ENCODE results near the gene RIN3.

Gene RIN3

DNA sequence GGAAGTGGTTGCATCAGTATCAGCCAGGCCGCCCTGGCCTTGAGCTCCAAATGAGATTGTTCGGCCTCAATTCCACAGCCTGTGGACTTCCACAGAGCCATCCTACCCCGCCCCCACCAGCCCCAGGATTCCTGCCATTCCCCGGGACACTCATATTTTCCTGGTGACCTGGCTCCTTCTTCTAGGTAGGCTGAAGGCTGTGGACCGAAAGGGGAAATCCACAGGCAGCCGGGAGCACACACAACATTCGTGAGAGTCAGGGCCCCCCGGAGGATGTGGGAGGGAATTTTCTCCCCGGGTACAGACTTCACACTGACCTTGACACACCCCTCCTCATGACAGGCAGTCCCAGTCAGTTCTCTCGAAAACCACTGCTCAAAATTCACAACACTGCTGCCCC lies 39.9 kb downstream of the RIN3 start:
- no peak for DNase-seq (ENCODE audit: low read depth in 1 of 2, low spot score in 1 of 2)

DNA sequence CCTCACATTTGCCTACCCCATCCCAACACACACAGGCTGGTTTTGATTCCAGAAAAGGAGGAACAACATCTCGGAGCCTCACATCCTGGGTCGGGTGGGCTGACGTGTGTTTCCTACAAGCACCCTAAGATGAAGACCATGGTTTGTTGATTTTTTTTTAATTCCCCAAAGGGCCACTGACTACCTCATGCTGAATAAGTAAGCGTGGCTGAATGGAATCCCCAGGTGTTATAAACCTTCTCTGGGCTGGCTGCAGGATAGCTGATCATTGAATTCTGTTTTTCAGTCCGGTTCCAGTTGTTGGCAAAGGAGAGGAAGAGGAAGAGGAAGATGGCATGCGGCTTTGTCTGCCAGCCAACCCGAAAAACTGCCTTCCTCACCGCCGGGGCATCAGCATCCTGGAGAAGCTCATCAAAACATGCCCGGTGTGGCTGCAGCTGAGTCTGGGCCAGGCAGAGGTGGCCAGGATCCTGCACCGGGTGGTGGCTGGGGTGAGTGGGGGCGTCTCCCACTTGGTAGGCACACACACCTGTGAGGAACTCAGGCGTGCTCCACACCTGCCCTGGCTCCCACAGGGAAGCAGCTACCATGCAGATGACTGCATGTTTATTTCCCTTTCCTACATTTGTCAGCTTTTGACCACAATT lies 42.0 kb downstream of the RIN3 start:
- no peak for DNase-seq (ENCODE audit: low read depth in 1 of 2, low spot score in 1 of 2)

DNA sequence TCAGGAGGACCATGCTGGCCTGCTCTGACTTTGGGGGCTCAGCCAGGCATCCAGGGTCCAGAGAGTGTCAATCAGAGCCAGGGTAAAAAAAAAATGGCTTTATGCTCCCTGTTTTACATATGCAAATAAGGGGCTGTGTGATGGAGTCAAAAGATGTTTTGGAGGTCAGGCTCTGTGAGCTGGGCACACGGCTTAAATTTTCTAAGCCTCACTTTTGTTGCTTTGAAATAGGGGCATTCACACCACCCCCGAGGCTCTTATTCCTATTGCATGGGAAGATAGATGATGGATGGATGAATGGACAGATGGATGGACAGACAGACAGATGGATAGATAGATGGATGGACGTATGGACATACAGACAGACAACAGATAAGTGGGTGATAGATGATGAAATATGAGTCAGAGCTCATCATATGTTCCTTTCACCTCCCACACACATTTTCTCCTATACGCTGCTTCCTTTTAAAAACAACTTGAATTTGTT lies 42.7 kb downstream of the RIN3 start:
- DNase-seq (ENCODE audit: low read depth in 1 of 2, low spot score in 1 of 2): no peak

DNA sequence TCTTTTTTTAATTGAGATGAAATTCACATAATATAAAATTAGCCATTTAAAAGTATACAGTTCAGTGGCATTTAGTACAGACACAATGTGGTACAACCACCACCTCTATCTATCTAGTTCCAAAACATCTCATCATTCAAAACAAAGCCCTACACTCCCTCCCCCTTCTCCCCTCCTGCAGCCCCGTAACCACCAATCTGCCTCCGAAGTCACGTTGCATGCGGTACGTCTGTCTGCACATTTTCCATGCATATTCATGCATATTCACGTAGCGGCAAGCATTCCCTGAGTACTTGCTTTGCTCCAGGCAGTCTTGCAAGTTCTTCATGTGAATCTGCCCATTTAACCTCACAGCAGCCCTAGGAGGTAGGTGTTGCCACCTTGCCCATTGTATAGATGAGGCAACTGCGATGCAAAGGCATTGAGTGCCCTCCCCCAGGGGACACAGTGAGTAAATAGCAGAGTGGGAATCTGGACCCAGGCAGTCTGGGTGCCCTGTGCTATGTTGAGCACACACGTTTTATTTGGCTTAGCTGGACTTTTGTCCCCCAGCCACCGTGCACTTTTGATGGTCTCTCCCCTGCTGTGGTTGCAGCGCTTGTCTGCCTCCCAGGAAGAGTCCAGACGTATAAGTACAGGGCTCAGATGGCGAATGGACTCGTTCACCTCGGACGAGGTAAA lies 43.4 kb downstream of the RIN3 start:
- no peak for DNase-seq (ENCODE audit: low read depth in 1 of 2, low spot score in 1 of 2)

DNA sequence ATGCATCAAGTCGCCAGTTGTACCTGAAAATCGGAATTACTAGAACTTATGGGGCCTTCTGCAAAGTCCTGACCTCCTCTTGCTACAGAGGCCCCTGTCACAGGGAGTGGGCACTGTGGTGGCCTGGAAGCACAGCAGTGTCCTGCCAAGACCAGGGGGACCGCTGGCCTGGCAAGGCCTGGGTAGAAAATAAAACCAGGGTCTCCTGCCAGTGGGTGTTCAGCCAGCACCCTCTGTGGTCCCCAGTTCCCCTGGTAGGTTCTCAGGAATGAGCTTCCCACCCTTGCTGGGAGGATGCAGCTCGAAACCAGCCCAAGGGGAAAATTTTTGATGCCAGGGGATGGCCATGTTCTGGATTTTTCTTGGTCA lies 43.9 kb downstream of the RIN3 start:
- no peak for DNase-seq (ENCODE audit: low read depth in 1 of 2, low spot score in 1 of 2)

DNA sequence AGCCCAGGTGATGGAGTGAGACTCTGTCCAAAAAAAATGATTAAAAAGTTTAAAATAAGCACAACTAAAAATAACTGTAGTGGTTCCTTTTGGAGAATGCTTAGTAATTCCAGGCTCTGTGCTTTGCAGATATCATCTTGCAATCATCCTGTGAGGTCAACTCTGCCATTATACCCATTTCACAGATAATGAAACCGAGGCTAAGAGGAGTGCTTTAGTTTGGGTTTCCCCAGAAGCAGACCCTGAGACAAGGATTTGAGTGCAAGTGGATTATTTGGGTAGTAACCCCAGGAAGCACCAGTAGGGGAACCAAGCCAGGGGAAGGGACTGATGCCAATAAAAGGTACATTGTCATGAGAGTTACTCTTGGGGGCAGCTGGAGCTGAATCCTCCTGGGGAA lies 44.7 kb downstream of the RIN3 start:
- no peak for DNase-seq (ENCODE audit: low read depth in 1 of 2, low spot score in 1 of 2)

DNA sequence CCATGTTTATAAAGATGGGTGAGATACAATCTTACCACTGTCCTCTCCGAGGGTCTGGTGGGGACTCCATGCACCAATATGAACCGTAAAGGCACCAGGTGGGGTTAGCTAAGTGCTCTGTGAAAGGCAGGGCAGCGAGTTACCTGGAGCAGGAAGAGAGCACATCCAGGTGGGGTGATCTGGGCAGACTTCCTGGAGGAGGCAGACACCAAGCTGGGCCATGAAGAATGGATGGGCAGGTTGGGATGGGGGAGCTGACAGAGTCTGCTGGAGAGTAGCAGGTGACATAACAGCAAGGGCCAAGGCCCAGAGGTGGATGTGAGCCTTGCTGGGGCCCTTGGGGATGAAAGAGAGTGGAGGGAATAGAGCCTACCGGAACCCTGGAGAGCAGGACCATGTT lies 45.9 kb downstream of the RIN3 start:
- no peak for DNase-seq (ENCODE audit: low read depth in 1 of 2, low spot score in 1 of 2)

DNA sequence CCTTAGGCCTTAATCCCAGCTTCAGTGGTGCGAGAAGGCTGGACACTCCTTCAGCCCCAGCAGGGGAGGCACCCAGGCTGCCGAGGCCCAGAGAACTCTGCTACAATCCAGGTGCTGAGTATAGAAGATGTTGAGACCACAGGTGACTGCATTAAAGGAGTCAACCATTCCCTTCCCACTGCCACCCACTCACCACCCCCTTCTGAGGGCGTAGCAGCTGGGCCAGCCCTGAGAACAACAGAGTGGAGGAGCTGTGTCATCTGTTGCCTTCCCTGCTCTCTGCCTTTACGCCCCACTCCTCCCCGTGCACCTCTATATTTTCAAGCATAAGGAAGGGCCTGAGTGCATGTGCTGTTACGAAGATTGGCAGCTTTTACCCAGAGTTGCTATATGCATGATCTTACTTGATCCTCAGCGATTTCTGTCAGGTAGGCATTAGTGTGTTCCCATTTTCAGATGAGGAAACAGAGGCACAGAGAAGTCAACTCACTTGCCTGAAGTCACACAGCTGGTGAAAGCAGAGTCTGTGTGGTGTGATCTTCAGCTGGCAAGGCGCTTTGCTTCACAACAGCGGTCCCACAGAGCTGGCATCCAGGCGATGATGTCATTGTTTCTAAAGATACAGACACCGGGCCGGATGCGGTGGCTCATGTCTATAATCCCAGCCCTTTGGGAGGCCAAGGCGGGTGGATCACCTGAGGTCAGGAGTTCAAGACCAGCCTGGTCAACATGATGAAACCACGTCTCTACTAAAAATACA lies 46.7 kb downstream of the RIN3 start:
- DNase-seq (ENCODE audit: low read depth in 1 of 2, low spot score in 1 of 2): no peak

DNA sequence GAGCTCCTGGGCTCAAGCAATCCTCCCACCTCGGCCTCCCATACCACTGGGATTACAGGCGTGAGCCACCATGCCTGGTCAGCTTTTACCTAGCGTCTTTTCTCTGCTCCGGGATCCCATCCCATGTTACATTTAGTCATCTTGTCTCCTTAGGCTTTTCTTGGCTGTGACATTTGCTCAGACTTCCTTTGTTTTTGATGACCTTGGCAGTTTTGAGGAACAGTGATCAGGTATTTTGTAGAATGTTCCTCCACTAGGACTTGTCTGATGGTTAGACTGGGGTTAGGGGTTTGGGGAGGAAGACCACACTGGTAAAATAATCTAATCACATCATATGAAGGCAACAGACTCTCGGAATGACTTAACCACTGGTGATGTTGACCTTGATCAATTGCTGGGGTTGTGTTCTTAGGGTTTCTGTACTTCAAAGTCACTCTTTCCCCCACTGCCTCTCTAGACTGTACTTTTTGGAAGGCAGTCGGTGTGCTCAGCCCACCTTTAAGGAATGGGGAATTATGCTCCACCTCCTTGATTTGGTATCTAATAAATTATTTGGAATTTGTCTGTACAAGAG lies 48.4 kb downstream of the RIN3 start:
- DNase-seq (ENCODE audit: low read depth in 1 of 2, low spot score in 1 of 2): no peak

DNA sequence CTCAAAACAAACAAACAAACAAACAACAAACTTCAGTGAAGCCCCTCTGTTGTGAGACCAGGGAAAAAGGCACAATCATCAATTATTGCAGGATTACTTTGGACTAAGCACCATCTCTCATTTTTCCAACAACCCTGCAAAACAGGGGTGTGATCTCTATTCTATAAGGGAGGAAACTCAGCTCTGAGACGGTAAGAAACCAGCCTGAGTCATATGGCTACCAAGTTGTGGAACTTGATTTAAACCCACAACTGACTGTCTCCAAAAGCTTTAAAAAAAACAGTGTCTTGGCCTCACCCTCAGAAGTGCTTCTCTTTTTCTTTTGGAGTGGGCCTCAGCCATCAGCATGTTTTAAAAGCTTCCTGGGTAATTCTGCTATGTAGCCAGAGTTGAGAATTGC lies 49.8 kb downstream of the RIN3 start:
- no peak for DNase-seq (ENCODE audit: low read depth in 1 of 2, low spot score in 1 of 2)

DNA sequence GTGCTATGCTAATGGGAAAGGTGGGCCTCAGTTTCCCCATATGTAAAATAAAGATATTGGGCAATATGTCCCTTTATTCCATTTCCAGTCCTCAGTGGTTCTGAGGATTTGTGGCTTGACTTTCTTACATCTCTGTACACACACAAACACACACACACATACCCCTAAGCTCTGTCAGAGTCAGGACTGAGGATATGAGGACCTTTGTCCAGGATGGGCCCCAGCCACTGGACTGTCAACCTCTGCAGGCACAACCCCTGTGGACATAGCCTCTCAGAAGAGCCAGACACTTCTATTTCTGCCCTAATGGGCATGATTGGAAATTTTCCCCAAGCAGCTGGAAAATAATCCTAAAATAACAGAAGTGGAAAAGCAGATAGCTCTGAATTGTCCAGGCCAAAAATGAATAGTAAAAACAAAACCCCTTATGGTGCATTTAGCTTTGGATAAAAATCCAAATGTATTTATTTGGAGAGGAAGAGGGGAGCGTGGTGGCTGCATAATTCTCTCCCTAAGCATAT lies 50.2 kb downstream of the RIN3 start:
- DNase-seq (ENCODE audit: low read depth in 1 of 2, low spot score in 1 of 2): no peak

DNA sequence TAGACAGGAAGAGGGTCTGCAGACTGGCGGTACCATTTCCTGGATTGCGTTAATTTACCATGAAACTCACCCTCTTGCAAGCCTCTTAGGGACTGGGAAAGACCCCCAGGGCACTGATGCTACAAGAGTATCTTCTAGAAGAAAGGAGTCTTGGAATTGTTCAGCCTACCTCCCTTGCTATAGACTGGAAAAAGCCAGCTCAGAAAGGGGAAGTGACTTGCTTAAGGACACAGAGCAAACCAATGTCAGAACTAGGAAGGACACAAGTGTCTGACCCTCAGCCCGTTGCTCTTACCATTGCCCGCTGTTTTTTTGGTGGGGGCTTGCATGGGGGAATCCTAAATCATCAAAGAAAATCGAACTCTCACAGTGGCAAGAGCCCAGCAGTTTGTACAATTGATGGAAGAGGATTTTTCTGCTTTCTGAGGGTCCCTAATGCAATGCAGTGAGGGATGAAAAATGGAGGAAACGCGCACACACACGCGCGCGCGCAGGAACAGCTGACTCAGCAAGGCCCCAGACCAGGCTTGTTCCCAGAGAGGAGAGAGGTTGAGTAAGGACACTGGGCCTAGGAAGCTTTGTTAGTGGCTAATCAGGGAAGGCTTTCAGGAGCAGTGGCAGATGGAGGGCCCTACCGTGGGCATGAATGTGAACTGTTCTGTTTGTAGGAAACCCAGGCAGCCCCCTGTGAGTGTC lies 50.9 kb downstream of the RIN3 start:
- DNase-seq (ENCODE audit: low read depth in 1 of 2, low spot score in 1 of 2): no peak

DNA sequence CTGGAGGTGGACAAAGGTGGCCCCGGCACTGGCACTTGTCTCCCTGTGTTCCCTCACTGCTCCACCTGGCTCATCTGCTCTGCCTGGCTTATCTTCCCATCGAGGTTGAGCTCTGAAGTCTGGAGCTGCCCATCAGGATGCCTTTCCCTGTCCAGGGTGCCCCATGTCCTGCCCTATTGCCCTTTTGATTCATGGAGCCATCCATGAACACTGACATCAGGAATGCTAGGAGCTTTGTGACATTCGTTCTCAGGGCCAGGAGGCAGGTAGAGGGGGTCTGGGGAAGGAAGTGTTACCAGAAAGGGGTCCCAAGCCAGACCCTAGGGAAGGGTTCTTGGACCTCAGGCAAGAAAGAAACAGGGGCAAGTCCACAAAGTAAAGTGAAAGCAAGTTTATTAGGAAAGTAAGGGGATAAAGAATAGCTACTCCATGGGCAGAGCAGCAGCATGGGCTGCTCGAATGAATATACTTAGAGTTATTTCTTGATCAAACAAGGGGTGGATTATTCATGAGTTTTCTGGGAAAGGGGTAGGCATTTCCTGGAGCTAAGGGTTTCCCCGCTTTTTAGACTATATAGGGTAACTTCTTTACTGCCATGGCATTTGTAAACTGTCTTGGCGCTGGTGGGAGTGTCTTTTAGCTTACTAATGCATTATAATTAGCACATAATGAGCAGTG lies 51.6 kb downstream of the RIN3 start:
- no peak for DNase-seq (ENCODE audit: low read depth in 1 of 2, low spot score in 1 of 2)

DNA sequence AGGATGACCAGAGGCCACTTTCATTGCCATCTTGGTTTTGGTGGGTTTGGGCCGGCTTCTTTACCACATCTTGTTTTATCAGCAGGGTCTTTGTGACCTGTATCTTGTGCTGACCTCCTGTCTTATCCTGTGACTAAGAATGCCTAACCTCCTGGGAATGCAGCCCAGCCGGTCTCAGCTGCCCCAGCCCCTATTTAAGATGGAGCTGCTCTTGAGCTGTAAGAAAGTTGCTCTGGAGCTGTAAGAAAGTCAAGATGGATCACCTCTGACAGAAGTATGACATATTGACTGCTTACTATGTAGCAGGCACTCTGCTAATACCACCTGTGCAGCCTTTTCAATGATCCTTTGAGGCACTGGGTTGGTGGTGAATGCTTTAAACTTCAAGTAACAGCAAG lies 52.1 kb downstream of the RIN3 start:
- DNase-seq (ENCODE audit: low read depth in 1 of 2, low spot score in 1 of 2): no peak

DNA sequence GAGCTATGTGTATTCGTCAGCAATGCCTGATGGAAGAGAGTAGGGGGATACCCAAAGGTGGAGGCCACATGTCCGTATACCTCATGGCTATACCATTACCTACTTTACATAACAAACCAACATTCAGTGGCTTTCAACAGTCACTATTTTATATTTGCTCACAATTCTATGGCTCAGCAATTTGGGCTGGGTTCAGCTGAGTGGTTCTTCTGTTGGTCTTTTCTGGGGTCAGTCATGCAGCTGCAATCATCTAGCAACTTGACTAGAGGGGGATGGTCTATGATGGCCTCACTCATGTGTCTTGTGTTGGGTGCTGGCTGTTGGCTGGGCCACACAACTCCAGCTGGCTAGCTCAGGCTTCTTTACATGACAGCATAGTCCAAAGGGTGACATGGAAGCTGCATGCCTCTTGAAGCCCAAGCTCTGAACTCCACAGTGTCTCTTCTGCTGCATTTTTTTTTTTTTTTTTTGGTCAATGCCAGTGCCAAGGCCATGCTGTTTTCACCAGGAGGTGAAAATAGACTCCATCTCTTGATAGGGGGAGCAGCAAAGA lies 53.7 kb downstream of the RIN3 start:
- no peak for DNase-seq (ENCODE audit: low read depth in 1 of 2, low spot score in 1 of 2)

DNA sequence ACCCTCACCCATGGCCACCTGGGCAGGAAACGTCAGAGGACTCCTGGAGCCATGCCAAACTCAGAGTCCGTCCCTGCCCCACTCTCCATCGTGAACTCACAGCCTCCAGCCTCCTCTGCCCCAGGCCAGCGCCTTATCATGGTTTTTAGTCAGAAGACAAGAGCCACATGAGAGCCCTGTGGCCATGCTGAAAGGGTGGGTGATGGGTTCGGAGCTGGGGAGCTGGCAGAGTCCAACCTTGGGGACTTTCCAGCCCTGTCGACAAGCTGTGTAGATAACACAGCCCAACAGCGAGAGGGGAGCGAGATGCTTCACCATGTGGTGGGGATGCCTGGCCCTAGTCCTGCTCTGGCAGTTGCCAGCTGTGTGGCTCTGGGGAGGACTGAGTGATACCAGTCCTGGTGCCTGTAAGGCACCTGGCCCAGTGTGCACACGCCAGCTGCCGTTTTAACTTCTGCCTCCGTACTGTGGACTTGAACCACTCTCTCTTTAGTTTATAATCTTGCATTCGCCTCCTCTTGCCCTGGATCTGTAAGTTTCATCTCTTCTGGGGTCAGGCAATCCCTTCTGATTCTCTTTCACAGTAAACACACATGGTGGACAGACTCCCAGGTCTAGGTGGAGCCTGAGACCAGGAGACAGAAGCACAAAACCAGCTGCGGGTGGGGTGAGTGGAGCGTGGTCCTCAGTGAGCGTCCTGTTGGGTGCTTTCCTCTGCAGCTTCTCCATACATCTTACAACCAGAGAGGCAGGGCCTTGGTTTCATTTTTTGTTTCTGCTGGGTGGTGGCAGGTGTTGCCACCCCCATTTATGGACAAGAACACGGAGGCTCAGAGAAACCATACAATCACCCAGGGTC lies 55.3 kb downstream of the RIN3 start:
- no peak for DNase-seq (ENCODE audit: low read depth in 1 of 2, low spot score in 1 of 2)

DNA sequence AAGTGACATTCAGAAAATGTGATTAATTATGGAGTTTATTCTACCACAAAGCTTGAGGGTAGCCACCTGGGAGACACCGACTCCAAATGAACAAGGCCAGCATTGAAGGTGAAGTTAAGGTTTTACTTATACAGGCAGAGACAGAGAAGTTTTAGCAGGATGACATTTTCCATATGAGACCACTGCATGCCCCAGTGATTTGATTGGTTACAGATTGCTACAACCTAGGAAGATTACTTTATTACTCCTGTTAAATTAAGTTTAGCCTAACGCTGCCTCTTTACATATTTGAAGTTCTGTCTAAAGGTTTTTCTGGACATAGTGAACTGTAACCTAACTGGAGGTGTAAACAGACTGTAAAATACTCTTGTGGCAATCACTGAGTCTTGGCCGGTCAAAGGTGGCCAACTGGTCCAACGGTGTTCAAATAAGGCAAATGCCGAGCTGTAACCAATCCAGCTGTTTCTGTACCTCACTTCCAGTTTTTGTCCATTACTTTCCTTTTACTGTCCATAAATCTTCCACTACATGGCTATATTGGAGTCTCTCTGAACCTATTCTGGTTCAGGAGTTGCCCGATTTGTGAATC lies 57.2 kb downstream of the RIN3 start:
- DNase-seq (ENCODE audit: low read depth in 1 of 2, low spot score in 1 of 2): no peak

DNA sequence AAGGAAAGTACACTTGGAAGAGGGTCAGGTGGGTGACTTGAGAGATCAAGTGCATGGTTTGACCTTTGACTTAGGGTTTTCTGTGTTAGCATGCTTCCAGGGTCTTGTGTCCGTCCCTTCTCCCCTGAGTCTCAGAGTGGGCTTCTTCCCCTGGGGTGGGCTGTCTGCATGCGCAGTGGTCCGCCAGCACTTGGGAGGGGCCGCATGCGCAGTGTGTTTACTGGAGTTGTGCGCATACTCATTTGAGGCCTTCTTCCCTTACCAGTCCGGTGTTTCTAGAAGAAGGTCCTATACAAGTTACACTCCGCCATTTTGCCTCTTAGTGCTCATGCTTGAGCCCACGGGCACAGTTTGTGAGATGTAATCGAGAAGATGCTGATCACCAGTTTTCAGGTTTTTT lies 58.5 kb downstream of the RIN3 start:
- no peak for DNase-seq (ENCODE audit: low read depth in 1 of 2, low spot score in 1 of 2)

All from activated CD4-positive, alpha-beta T cell treated with anti-CD3 and anti-CD28 coated beads, Interleukin-2, amount 50 U/mL, for 24 hours (primary cell).